H1 (cell line): ENCODE data around the gene NOC3L. TPM values are rescaled to one million over a fixed set of nuclear protein-coding genes. Genes with fewer than 3 reads are reported as not detected.

Experiments
- CTCF ChIA-PET: fragments of 300-600 bp; sonication (Branson Sonifier 250); formaldehyde crosslinking; loops from one replicate; lab custom pipeline; 2021; ENCODE audit not compliant: partially characterized antibody; lab: Charles Lee
- POLR2A ChIA-PET: fragments of 300-600 bp; sonication (Branson Sonifier 250); formaldehyde crosslinking; loops from one replicate; lab custom pipeline; 2021; ENCODE audit warnings: inconsistent platforms; ENCODE audit not compliant: partially characterized antibody; lab: Charles Lee
- DNase-seq, 2 experiments: peaks; one replicate each; pipeline versions ENCODE4 v3.0.0 to v3.0.0-alpha.2; 2010 to 2022; ENCODE audit warnings: low spot score in 2 of 2, low read depth in 1 of 2, mixed read lengths in 1 of 2
- FAIRE-seq: peaks from 2 replicates; lab custom pipeline; 2011; peaks lifted over from hg19 to GRCh38; lab: Jason Lieb, UNC
- H2AFZ ChIP-seq: 2 replicates; pipeline ENCODE4 v1.8.1; 2012; ENCODE audit warnings: low read length, inconsistent platforms
- H2AK5ac ChIP-seq: 2 replicates; pipeline ENCODE4 v1.6.1; 2013; ENCODE audit warnings: low read depth, low read length
- H2BK120ac ChIP-seq: replicated peaks from 2 replicates; pipeline ENCODE3; 2013; ENCODE audit warnings: low read depth, low read length, inconsistent platforms
- H2BK12ac ChIP-seq: 2 replicates; pipeline ENCODE4 v1.6.1; 2013; ENCODE audit warnings: low read depth, low read length
- H2BK15ac ChIP-seq: 2 replicates; pipeline ENCODE4 v1.6.1; 2013; ENCODE audit warnings: low read length
- H2BK20ac ChIP-seq: 2 replicates; pipeline ENCODE4 v1.6.1; 2013; ENCODE audit warnings: low read length
- H2BK5ac ChIP-seq: 2 replicates; pipeline ENCODE4 v1.6.1; 2013; ENCODE audit warnings: low read depth, low read length
- H3K14ac ChIP-seq: 2 replicates; pipeline ENCODE4 v1.6.1; 2013; ENCODE audit warnings: inconsistent platforms; ENCODE audit not compliant: insufficient read length
- H3K18ac ChIP-seq: 2 replicates; pipeline ENCODE4 v1.6.1; 2013; ENCODE audit warnings: low read length; ENCODE audit errors: extremely low read depth
- H3K23ac ChIP-seq: 2 replicates; pipeline ENCODE4 v1.6.1; 2013; ENCODE audit warnings: inconsistent platforms; ENCODE audit not compliant: insufficient read length
- H3K23me2 ChIP-seq: 2 replicates; pipeline ENCODE4 v1.6.1; 2013; ENCODE audit warnings: low read depth, low read length
- H3K27ac ChIP-seq: 2 replicates; pipeline ENCODE4 v1.6.1; 2011; ENCODE audit warnings: low read depth, low read length, inconsistent platforms
- H3K27me3 ChIP-seq, 4 experiments: replicated peaks in 1 of 4; 1 replicate in 1 of 4; 2 replicates in 3 of 4; pipeline versions ENCODE4 v1.6.1 to v1.8.1; 2011 to 2013; ENCODE audit warnings: low read length in 3 of 4, mild to moderate bottlenecking in 3 of 4, inconsistent platforms in 2 of 4, mixed read lengths in 2 of 4, moderate library complexity in 1 of 4; ENCODE audit not compliant: control insufficient read depth in 3 of 4, insufficient read depth in 3 of 4; ENCODE audit errors: extremely low read depth in 1 of 4
- H3K36me3 ChIP-seq, 4 experiments: 2 replicates each; pipeline versions ENCODE4 v1.6.1 to v1.8.1; 2011 to 2013; ENCODE audit warnings: mild to moderate bottlenecking in 4 of 4, low read length in 3 of 4, moderate library complexity in 2 of 4, control low read depth in 1 of 4, inconsistent platforms in 1 of 4; ENCODE audit not compliant: insufficient read depth in 4 of 4, control insufficient read depth in 2 of 4
- H3K4ac ChIP-seq: replicated peaks from 2 replicates; pipeline ENCODE3; 2013; ENCODE audit warnings: low read length, low read depth, mixed read lengths, inconsistent platforms; ENCODE audit not compliant: insufficient read length
- H3K4me1 ChIP-seq, 4 experiments: replicated peaks in 1 of 4; 1 replicate in 1 of 4; 2 replicates in 3 of 4; pipeline versions ENCODE4 v1.6.1 to v1.8.1; 2011 to 2013; ENCODE audit warnings: low read length in 3 of 4, inconsistent platforms in 2 of 4, mixed read lengths in 1 of 4; ENCODE audit not compliant: insufficient read depth in 4 of 4, control insufficient read depth in 3 of 4
- H3K4me2 ChIP-seq, 2 experiments: 2 replicates each; pipeline versions ENCODE4 v1.6.1 to v1.8.1; 2011 to 2013; ENCODE audit warnings: low read depth in 2 of 2, low read length in 2 of 2, control low read depth in 1 of 2, inconsistent platforms in 1 of 2, mild to moderate bottlenecking in 1 of 2; ENCODE audit not compliant: insufficient read depth in 1 of 2
- H3K4me3 ChIP-seq, 4 experiments: fragments of 200-600, 300-600 bp in 1 of 4; sonication (generic), shearing (Covaris generic), sonication (Bioruptor Twin) in 1 of 4; 2 replicates each; pipeline versions ENCODE4 v1.5.1 to v1.8.1; 2011 to 2016; ENCODE audit warnings: low read length in 4 of 4, low read depth in 3 of 4, control low read depth in 2 of 4, inconsistent platforms in 2 of 4, mild to moderate bottlenecking in 2 of 4, mixed read lengths in 1 of 4, moderate library complexity in 1 of 4; ENCODE audit not compliant: insufficient read depth in 2 of 4; ENCODE audit errors: extremely low read depth in 1 of 4
- H3K56ac ChIP-seq: replicated peaks from 2 replicates; pipeline ENCODE3; 2013; ENCODE audit warnings: low read depth, mild to moderate bottlenecking, mixed read lengths, low read length, inconsistent platforms; ENCODE audit not compliant: insufficient read length
- H3K79me1 ChIP-seq: 2 replicates; pipeline ENCODE4 v1.6.1; 2013; ENCODE audit warnings: low read depth, low read length, control low read depth
- H3K79me2 ChIP-seq, 2 experiments: 2 replicates each; pipeline versions ENCODE4 v1.6.1 to v1.8.1; 2012 to 2013; ENCODE audit warnings: low read length in 2 of 2, mild to moderate bottlenecking in 2 of 2, inconsistent platforms in 1 of 2; ENCODE audit not compliant: insufficient read depth in 2 of 2, control insufficient read depth in 1 of 2
- H3K9ac ChIP-seq, 4 experiments: replicated peaks in 1 of 4; 1 replicate in 1 of 4; 2 replicates in 3 of 4; pipeline versions ENCODE4 v1.6.1 to v1.8.1; 2011 to 2013; ENCODE audit warnings: low read depth in 3 of 4, low read length in 3 of 4, control low read depth in 2 of 4, mild to moderate bottlenecking in 2 of 4, moderate library complexity in 2 of 4, inconsistent platforms in 1 of 4; ENCODE audit errors: extremely low read depth in 1 of 4
- H3K9me3 ChIP-seq, 2 experiments: 2 replicates each; pipeline versions ENCODE4 v1.6.1 to v1.8.1; 2012 to 2013; ENCODE audit warnings: mild to moderate bottlenecking in 2 of 2, moderate library complexity in 2 of 2, control low read depth in 1 of 2, inconsistent platforms in 1 of 2, low read depth in 1 of 2, low read length in 1 of 2, mixed read lengths in 1 of 2; ENCODE audit not compliant: insufficient read depth in 2 of 2
- H4K20me1 ChIP-seq, 2 experiments: replicated peaks in 1 of 2; 2 replicates each; pipeline versions ENCODE3 to v1.8.1; 2011 to 2013; ENCODE audit warnings: inconsistent platforms in 2 of 2, low read length in 2 of 2, mild to moderate bottlenecking in 1 of 2; ENCODE audit not compliant: insufficient read depth in 2 of 2, control insufficient read depth in 1 of 2
- H4K5ac ChIP-seq: 2 replicates; pipeline ENCODE4 v1.6.1; 2013; ENCODE audit warnings: low read length, low read depth, mixed read lengths, inconsistent platforms; ENCODE audit not compliant: insufficient read length
- H4K8ac ChIP-seq: 2 replicates; pipeline ENCODE4 v1.8.0; 2013; ENCODE audit warnings: mild to moderate bottlenecking, moderate library complexity, low read length, inconsistent platforms; ENCODE audit not compliant: insufficient read depth; ENCODE audit errors: extremely low read depth
- H4K91ac ChIP-seq: replicated peaks from 2 replicates; pipeline ENCODE3; 2013; ENCODE audit warnings: low read length, mixed read lengths, inconsistent platforms; ENCODE audit not compliant: insufficient read length
- TCF12 ChIP-seq: IDR thresholded peaks from 2 replicates; pipeline ENCODE4 v1.6.1; 2011; ENCODE audit warnings: low read depth, mild to moderate bottlenecking, low read length
- TEAD4 ChIP-seq: IDR thresholded peaks from 2 replicates; pipeline ENCODE4 v1.6.1; 2012; ENCODE audit warnings: low read depth, low read length, inconsistent platforms, mixed read lengths
- WGBS, 2 experiments: shearing (Covaris generic) in 1 of 2; methylation state at CpG; one replicate each; pipeline versions ENCODE4 v1.1.6 to v1.1.7; 2013 to 2015; ENCODE audit warnings: low lambda C conversion rate in 2 of 2, mixed read lengths in 2 of 2, inconsistent platforms in 1 of 2, low coverage in 1 of 2, missing lambda C conversion rate in 1 of 2; ENCODE audit not compliant: insufficient replicate concordance in 2 of 2, insufficient coverage in 1 of 2, insufficient read length in 1 of 2; ENCODE audit errors: extremely low coverage in 1 of 2, missing lambda C conversion rate in 1 of 2; 5-methylcytosine and 5-hydroxymethylcytosine counted together
- polyA plus RNA-seq, 7 experiments: library from polyadenylated mRNA; depleted of rRNA in 3 of 7; stranded (reverse) in 5 of 7; unstranded in 2 of 7; fragments of >200 nt in 5 of 7; fragments of 200-250 nt in 2 of 7; gene quantifications; 1 replicate in 5 of 7; 2 replicates in 1 of 7; 4 replicates in 1 of 7; pipeline versions ENCODE4 v1.2.1 to v1.2.3, GENCODE V29; 2011 to 2013; ENCODE audit warnings: missing spikeins in 2 of 7, mixed read lengths in 2 of 7
- total RNA-seq: library from RNA; stranded (reverse); fragmentation: NEBNext Ultra II Directional; extraction: Animal tissue kit (Norgen Biotek cat#: 25700); gene quantifications from 2 replicates; pipeline ENCODE4 v1.2.1, GENCODE V29; 2021

The NOC3L gene
- total and polyA plus RNA-seq, 2 of the 8 experiments (the other 6 are each of a cell fraction or from before 2014, with no cell fraction given) = 7.1 to 39.1 TPM

- Histone ChIP-seq H3K79me1 (no peaks in the 10 kb centered on the region), H3K9ac (no peak overlapping the region), H2BK20ac (no peak overlapping the region), H3K14ac (no peak overlapping the region), H3K4me2 (no peak overlapping the region), H3K27ac (no peak overlapping the region), H2BK120ac (no peak overlapping the region), H4K20me1 (no peaks in the 10 kb centered on the region), H2BK15ac (no peak overlapping the region), H3K23ac (no peak overlapping the region), H3K27me3 (peaks cover 1 to 13% (median 7%) of the 10 kb centered on the region in 4 experiments), H2BK5ac (no peak overlapping the region), H4K5ac (no peak overlapping the region), H3K4me1 (no peaks in the 10 kb centered on the region; a peak in 1 of 7 replicates), H3K36me3 (no peaks in the 10 kb centered on the region), H3K56ac (no peak overlapping the region), H3K4ac (no peak overlapping the region), H2BK12ac (no peak overlapping the region), H4K91ac (no peak overlapping the region), H2AFZ (no peak overlapping the region)
- TF ChIP-seq TCF12 (no peak), TEAD4 (0 out of 2 replicates have a peak, but pooled peaks have one; percentile 54)
- TF ChIP-seq, all 59 proteins: peak for 1
- H2AK5ac ChIP-seq = no peak overlapping the region
- H3K79me2 ChIP-seq = no peaks in the 10 kb centered on the region
- H3K4me3 ChIP-seq = no peak overlapping the region
- DNase-seq = no peak
- ChIA-PET CTCF (interaction anchor here (1.7 kb wide), 1 partner anchor 30 kb away, joined by 3 read pairs; no protein-coding TSS in a partner anchor), POLR2A (no interaction called here)
- no peak overlapping the region for H4K8ac ChIP-seq
- WGBS, 2 experiments = 87% methylated on average over 7 of the region's 7 CpGs; no CpG with 5 or more reads in 1 of the 2 experiments
- H3K23me2 ChIP-seq = no peaks in the 10 kb centered on the region
- no peaks in the 10 kb centered on the region for H3K9me3 ChIP-seq
- no peak for FAIRE-seq
- H3K18ac ChIP-seq = no peak overlapping the region
These were observed 46.4 kb upstream of the NOC3L start for GRCh38 chr10:94409021-94409657.
